NT2/D1 (cell line): Measurements from ENCODE around the gene BCO2.

Experiments used
- SUZ12 ChIP-seq: IDR thresholded peaks from 2 replicates; pipeline ENCODE4 v1.6.1; 2011; ENCODE audit not compliant: insufficient read length, insufficient read depth; ENCODE audit errors: extremely low read depth
- YY1 ChIP-seq: IDR thresholded peaks from 2 replicates; pipeline ENCODE4 v1.6.1; 2011; ENCODE audit not compliant: insufficient read length, insufficient read depth
- ZNF274 ChIP-seq: IDR thresholded peaks from 2 replicates; pipeline ENCODE4 v1.6.1; 2011; ENCODE audit warnings: mild to moderate bottlenecking, low read depth, low read length

DNA sequence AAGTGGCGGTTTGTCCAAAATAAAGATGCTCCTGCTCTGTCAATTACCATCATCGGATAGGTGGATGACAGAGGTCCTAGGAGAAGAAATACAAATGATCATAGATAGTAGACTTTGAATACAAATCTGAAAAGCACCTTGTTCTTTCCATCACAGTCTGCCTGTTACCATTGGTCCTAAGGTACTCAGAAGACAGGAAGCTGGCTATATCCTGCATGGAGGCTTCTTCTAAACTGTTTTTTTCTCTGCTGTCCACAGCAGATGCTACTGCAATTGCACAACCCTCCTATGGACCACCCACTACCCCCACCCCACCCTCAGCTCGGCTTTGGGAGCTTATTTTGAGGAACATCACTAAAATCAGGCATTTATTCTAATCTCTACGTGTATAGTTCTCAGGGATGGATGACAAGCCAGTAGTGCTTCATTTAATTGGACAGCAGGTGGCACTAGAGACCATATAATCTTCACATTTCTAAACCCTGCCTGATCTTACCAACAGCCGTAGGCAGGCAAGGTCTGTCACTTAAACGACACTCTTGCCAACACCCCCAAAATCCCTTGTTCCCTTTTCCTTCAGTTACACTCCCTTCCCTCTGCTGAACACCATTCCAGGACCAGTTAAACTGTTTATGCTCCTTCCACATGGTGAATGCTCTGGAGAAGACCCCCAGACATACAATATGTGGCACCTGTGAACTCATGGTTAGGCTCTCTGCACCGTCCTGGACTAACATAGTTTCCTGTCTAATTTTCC lies 44.3 kb downstream of the BCO2 start:
- TF ChIP-seq ZNF274, result no peak
- no peak for TF ChIP-seq YY1
- TF ChIP-seq SUZ12, result no peak
